ENCODE data around the gene STX5. TPM values are rescaled to one million over a fixed set of nuclear protein-coding genes. Genes with fewer than 3 reads are reported as not detected.

STX5 gene
- total and polyA plus RNA-seq, 8 donors, result 18.6 to 31.2 (median 26.9) TPM

DNA sequence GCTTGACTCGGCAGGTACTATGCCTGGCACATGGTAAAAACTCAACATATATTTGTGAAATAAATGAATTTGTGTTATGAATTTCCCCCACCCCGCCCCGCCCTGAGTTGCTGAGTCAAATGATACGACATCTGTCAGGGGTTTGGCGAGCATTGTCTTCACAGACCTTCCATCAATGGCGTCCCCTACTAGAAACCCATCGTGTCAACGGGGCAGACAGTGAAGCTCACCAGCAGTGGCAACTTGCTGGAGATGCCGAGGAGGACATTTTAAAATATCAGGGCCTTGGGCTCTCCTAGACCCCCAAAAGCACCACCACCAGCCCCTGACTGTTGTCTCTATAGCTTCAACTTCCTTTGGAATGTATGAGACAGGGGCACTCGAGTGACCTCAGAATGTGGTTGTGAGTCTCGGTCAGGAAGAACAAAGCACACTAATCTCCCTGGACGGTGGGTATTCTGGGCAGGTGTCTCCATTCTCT lies 25.9 kb downstream of the STX5 start:
- ATAC-seq (peak in 3 of 4 donors; percentile 0 to 4 (median 1)), FAIRE-seq (no peak)
- WGBS, 2 donors, result 17 to 19% methylated on average over 12 of the region's 12 CpGs

GRCh38 chr11:62805076-62805892 lies 26.6 kb downstream of the STX5 start, which contains the start of gene NXF1:
Gene NXF1 (minus strand): TSS chr11:62805440. CDS start chr11:62805356, 84 bp downstream.
- DNase-seq, result peak; percentile 91 to 100 (median 97)
- Histone ChIP-seq H3K4me1 (peaks cover 0 to 19% (median 0%) of the 10 kb centered on the region in 3 donors), H3K4me3 (peak within 1 kb of the TSS; percentile 73 to 94 (median 86)), H3K27ac (peak within 1 kb of the TSS; percentile 55 to 89 (median 73)), H3K36me3 (peaks cover 5 to 19% (median 16%) of the 10 kb centered on the region in 3 donors), H3K27me3 (no peaks in the 10 kb centered on the region), H3K9me3 (no peaks in the 10 kb centered on the region)
- no peak for FAIRE-seq
- no peak for TF ChIP-seq CTCF (IDR thresholded peaks at IDR 0.05)
- 0 to 1% methylated on average over 64 to 77 of the region's 77 CpGs for WGBS, 2 donors
- intact Hi-C loops (cut with DNase I), result no loop called here
- ATAC-seq, result peak; percentile 94 to 98 (median 96)

More for the DNA sequence above, 25.9 kb downstream of the STX5 start:
- H3K36me3 ChIP-seq, result peaks cover under 1 to 12% (median 11%) of the 10 kb centered on the region in 3 donors
- H3K27me3 ChIP-seq, result no peaks in the 10 kb centered on the region
- intact Hi-C loops (cut with DNase I), result no loop called here
- peak overlapping the region in 3 of 4 donors; percentile 38 to 89 (median 51) for H3K27ac ChIP-seq
- DNase-seq, result peak in 2 of 6 donors; percentile 11 to 19
- H3K9me3 ChIP-seq, result no peaks in the 10 kb centered on the region
- peak overlapping the region; percentile 73 to 94 (median 86) for H3K4me3 ChIP-seq
- H3K4me1 ChIP-seq, result peaks cover 0 to 19% (median 0%) of the 10 kb centered on the region in 3 donors
- TF ChIP-seq CTCF (IDR thresholded peaks at IDR 0.05), result no peak

- peaks cover 0 to 19% (median 0%) of the 10 kb centered on the region in 3 donors for H3K4me1 ChIP-seq
- peak overlapping the region; percentile 73 to 94 (median 86) for H3K4me3 ChIP-seq
- no peaks in the 10 kb centered on the region for H3K9me3 ChIP-seq
- FAIRE-seq, result no peak
- 3 to 4% methylated on average over 14 of the region's 14 CpGs for WGBS, 2 donors
- ATAC-seq, result peak; percentile 0 to 5 (median 2)
- H3K27ac ChIP-seq, result peak overlapping the region; percentile 55 to 89 (median 73)
- intact Hi-C loops (cut with DNase I), result no loop called here
- no peak for DNase-seq
- no peak for TF ChIP-seq CTCF (IDR thresholded peaks at IDR 0.05)
- H3K27me3 ChIP-seq, result no peaks in the 10 kb centered on the region
- H3K36me3 ChIP-seq, result peaks cover 10 to 26% (median 22%) of the 10 kb centered on the region in 3 donors
These were observed 27.4 kb downstream of the STX5 start for GRCh38 chr11:62804310-62805075.

DNA sequence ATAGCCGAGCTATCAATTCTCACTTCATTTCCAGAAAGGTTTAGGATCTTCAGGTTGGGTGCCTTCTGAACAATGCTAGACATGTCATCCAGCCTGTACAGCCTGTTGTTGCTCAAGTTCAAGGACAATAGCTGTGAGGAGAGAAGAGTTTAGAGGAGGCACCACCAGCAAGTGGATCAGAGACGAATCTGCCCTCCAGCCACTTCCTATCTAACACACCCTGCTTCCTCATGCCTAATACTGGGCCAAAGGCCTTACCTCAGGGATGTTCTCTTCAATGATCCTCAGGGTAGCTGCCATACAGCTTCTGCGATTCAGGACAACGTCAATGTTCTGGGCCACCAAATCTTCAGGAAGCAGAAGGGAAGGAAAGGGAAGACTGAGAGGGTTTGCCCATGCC lies 30.8 kb downstream of the STX5 start:
- Histone ChIP-seq H3K4me1 (peaks cover 0 to 15% (median 0%) of the 10 kb centered on the region in 3 donors), H3K36me3 (peaks cover 10 to 61% (median 39%) of the 10 kb centered on the region in 3 donors), H3K4me3 (no peak overlapping the region), H3K27ac (no peak overlapping the region), H3K9me3 (no peaks in the 10 kb centered on the region), H3K27me3 (no peaks in the 10 kb centered on the region)
- FAIRE-seq (no peak), DNase-seq (no peak), ATAC-seq (no peak)
- TF ChIP-seq CTCF (IDR thresholded peaks at IDR 0.05), result no peak
- intact Hi-C loops (cut with DNase I), result no loop called here
- WGBS, 2 donors, result 84 to 87% methylated on average over 4 of the region's 4 CpGs

All from pancreas (tissue), 10 donors.